DOHH2 (cell line): ENCODE results near the gene TIGIT.

Source experiments
- EZH2phosphoT487 ChIP-seq: fragments of 200-600 bp; sonication (generic); IDR thresholded peaks from 2 replicates; pipeline ENCODE4 v1.6.1; 2017; ENCODE audit warnings: borderline replicate concordance, mild to moderate bottlenecking, antibody characterized with exemption, low read length, moderate library complexity, mixed read lengths
- TF ChIP-seq, protein P1 (sequence below): fragments of 200-600 bp; sonication (generic); IDR thresholded peaks from one replicate; pipeline ENCODE4 v1.5.1; 2014; ENCODE audit warnings: antibody characterized with exemption, mild to moderate bottlenecking, low read depth, low read length; ENCODE audit not compliant: poor library complexity, severe bottlenecking

DNA sequence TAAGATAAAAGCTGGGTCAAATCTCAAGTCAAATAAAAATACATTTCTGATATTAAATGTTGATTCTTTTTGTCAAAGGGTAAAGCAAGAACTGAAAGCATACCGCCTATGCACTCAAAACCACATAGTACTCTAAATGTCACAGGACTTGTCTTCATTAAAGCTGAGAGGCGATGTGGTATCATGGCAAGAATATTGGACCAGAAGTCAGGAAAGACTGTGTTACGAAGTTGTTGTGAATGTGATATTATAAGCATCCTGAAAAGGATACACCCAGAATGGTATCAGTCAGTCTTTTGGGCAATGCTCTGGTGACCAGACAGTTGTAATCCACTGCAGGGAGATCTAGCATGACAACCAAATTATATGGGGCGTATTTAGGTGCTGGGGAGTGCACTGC, 33.8 kb downstream of the TIGIT start:
- TF ChIP-seq, protein P1, sequence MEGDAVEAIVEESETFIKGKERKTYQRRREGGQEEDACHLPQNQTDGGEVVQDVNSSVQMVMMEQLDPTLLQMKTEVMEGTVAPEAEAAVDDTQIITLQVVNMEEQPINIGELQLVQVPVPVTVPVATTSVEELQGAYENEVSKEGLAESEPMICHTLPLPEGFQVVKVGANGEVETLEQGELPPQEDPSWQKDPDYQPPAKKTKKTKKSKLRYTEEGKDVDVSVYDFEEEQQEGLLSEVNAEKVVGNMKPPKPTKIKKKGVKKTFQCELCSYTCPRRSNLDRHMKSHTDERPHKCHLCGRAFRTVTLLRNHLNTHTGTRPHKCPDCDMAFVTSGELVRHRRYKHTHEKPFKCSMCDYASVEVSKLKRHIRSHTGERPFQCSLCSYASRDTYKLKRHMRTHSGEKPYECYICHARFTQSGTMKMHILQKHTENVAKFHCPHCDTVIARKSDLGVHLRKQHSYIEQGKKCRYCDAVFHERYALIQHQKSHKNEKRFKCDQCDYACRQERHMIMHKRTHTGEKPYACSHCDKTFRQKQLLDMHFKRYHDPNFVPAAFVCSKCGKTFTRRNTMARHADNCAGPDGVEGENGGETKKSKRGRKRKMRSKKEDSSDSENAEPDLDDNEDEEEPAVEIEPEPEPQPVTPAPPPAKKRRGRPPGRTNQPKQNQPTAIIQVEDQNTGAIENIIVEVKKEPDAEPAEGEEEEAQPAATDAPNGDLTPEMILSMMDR, result no peak
- TF ChIP-seq EZH2phosphoT487, result no peak
